COLO668 (cell line): ENCODE measurements around the gene ANKRD17.
"Not testable (repeated sequence)": the region's sequence is repeated elsewhere in the genome, so short reads cannot be mapped to it uniquely, and the experiment has no call there.

Source experiments
- DNase-seq: peaks from one replicate; lab custom pipeline; 2025; ENCODE audit not compliant: unreplicated experiment; lab: John Stamatoyannopoulos, UW

The ANKRD17 gene, protein sequence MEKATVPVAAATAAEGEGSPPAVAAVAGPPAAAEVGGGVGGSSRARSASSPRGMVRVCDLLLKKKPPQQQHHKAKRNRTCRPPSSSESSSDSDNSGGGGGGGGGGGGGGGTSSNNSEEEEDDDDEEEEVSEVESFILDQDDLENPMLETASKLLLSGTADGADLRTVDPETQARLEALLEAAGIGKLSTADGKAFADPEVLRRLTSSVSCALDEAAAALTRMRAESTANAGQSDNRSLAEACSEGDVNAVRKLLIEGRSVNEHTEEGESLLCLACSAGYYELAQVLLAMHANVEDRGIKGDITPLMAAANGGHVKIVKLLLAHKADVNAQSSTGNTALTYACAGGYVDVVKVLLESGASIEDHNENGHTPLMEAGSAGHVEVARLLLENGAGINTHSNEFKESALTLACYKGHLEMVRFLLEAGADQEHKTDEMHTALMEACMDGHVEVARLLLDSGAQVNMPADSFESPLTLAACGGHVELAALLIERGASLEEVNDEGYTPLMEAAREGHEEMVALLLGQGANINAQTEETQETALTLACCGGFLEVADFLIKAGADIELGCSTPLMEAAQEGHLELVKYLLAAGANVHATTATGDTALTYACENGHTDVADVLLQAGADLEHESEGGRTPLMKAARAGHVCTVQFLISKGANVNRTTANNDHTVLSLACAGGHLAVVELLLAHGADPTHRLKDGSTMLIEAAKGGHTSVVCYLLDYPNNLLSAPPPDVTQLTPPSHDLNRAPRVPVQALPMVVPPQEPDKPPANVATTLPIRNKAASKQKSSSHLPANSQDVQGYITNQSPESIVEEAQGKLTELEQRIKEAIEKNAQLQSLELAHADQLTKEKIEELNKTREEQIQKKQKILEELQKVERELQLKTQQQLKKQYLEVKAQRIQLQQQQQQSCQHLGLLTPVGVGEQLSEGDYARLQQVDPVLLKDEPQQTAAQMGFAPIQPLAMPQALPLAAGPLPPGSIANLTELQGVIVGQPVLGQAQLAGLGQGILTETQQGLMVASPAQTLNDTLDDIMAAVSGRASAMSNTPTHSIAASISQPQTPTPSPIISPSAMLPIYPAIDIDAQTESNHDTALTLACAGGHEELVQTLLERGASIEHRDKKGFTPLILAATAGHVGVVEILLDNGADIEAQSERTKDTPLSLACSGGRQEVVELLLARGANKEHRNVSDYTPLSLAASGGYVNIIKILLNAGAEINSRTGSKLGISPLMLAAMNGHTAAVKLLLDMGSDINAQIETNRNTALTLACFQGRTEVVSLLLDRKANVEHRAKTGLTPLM (N-terminal part only)

DNA sequence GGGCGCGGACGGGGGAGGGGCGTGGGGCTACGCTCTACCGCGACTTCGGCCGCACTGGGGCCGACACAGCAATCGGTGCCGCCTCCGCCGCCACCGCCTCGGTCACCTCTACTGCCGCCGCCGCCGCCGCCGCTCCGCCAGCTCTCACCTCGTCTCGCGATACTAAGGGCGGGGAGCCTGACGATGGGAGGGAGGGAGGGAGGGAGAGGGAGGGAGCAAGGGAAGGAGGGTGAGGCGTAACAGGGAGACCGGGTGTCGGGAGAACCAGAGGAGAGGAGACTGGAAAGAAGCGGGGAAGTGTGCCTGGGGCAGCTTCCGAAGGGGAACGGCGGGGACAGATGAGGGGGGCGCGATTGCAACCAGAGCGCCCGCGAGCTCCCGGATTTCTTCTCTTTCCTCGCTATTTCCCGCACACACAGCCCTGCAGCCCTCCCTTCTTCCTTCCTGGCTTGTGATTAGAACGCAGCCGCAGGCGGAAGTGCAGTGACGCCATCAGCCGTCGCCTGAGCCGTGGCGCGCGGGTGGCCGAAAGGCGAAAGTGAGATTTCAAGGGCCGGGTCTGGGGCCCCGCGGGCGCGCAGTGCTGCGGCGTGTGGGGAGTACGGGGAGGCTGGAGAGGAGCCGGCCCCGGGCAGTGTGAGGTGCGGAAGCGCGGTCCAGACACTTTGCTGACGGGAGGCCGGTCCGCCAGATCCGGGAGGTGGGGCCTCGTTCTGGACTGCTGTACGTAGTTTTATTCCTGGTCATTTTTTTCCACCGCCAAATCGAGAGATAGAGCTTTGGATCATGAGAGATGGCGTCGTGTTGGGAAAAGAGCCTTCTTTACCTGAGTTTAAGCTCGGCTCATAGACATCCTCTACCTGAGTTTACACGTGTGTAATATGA is at the start of gene ANKRD17:
TSS of gene ANKRD17 (minus strand) at position 113 of the 885 bp plus-strand sequence. CDS start 130 bp downstream, outside the sequence.
- DNase-seq = peak; percentile 95

DNA sequence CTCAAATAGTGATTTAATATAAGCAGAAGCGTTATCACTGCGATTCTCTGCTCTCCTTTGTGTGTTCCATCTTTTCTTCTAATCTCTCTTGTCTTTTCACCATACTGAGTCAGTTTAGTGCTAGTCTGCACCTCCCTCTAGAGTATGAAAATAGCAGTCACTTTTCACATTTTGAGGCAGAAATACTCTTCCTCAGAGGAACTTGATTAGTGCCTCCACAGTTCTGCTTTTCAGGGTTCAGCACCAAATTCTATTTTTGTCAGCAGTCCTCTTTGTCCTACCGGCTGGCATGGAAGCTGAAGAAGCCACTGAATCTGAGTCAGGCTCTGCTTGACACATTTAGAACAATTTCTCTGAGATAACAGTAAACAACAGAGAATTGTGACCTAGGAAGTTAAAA is 49.7 kb upstream of the ANKRD17 start:
- DNase-seq = no peak

DNA sequence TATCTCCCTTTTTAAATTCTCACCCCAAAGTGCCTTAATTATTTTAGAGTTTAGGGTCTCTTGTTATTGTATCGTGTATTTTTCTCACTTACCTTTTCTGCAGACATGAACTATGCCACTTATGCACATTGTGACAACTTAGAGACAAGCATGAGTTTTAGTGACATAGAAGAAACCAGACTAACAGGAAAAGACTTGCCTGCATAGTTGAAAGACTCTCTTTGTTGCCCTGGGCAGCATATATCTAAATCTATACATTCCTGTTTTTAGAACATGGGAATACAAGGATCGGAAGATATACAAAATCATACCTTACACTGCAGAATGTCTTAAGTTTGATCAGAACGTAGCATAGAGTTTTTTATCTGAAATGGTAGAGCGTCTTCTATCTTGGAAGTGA is 45.1 kb upstream of the ANKRD17 start:
- no peak for DNase-seq

DNA sequence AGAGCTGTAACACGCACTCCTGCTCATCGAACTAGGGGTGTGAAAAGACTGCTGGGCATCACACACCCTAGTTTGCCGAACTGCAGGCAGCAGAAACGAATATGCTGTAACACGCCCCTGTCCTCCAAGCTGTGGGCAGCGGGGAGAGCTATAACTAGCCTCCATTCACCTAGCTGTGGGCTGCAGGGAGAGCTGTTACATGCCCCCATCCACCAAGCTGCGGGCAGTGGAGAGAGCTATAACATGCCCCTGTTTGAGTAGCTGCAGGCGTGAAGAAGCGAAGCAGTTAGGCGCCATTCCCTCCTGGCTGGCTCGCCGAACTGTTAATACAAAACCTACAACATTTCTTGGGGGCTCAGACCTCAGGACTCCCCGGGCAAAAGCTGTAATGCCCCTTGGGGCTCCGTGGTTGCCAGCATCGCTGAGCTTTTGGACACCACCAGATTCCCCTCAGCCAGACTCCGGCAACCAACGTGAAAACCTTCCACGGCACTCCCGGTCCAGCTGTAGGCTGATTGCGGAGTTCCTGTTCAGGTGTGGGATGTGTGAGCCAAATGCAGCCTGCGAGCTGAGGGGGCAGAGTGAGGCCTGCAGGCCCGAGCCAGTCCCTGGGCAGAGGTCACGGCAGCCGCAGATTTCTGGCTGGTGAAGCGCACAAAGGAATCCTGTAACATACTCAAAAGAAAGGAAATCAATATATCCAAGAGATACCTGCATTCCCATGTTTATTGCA is 41.1 kb upstream of the ANKRD17 start:
- DNase-seq = no peak

DNA sequence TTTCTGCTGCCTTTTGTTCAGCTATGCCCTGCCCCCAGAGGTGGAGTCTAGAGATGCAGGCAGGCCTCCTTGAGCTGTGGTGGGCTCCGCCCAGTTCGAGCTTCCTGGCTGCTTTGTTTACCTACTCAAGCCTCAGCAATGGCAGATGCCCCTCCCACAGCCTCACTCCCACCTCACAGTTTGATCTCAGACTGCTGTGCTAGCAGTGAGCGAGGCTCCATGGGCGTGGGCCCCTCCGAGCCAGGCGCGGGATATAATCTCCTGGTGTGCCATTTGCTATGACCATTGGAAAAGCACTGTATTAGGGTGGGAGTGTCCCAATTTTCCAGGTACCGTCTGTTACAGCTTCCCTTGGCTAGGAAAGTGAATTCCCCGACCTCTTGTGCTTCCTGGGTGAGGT is 34.1 kb upstream of the ANKRD17 start:
- not testable (repeated sequence) for DNase-seq

DNA sequence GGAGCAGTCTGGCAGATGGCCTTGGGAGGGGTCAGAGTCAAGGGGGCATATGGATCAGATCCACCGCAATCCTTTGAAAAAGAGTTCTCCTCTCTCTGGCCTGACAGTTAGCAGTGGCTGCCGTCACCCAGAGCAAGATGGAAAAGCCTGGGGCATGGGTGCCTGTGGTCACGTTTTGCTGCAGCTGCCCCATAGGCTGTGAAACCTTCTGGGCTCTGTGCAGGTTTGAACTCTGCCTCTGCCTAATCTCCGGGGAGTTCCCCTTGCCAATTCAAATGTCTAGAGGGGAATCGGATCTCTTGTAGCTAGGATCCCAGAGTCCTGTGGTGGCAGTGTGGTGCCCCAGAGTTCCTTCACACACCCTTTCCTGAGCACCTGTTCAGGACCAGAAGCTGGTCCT is 23.4 kb upstream of the ANKRD17 start:
- DNase-seq = no peak

DNA sequence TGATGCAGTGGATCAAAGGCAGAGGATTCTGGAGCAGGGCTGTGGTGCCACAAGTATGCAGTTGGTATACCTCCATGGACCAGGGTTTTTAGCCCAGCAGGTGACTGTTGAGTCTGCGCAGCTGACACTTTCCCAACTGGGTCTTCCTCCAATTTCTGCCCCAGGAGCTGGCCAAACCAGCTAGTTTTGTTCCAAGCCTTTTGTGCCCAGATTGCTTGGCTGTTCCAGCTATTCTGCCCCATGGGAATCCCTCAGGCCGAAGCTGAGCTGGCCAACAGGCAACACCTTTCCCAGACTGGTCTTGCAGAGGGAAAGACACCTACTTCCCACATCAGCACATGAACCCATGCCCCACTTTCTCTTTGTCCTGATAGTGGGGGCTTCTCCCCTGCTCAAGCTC is 22.8 kb upstream of the ANKRD17 start:
- DNase-seq = no peak

DNA sequence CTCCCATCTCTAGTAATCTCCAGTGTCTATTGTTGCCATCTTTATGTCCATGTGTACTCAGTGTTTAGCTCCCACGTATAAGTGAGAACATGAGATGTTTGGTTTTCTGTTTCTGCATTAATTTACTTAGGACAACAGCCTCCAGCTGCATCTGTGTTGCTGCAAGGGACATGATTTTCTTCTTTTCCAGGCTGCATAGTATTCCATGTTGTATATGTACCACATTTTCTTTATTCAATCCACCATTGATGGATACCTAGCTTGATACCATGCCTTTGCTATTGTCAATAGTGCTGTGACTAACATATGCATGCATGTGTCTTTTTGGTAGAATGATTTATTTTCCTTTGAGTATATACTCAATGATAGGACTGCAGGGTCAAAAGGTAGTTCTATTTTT is 18.6 kb upstream of the ANKRD17 start:
- no peak for DNase-seq

DNA sequence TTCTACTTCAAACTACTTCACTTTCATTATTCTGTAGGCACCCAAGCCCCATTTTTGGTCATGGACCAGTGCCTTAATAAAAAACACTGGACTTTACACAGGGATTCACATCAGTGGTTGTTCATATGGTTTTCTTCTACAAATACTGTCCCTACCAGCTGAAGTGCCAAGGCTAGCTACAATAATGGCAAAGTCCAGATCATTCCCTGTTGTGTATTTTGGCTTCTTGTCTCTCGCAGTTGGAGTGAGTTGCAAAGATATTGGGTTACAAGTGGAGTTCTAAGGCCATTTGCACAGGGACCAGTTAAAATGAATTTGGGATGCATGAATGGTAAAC is 16.7 kb upstream of the ANKRD17 start:
- peak; percentile 66 for DNase-seq

DNA sequence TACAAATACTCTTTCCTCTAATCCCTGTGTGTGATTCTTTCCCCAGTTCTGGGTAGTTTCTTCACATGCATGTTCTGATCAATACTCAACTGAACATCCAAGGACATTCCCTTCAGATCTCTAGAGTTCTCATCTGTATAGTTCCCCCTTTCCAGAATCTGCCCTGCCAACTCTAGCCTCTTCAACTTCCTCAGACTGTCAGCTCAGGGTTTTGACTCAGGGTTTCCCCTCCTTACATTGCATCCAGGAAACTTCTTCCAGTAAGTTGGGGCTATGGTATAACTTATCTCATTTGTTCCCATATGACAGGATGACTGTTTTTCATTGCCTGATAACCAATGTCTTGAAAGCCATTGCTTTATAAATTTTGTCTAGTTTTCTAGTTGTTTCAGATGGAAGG is 14.2 kb upstream of the ANKRD17 start:
- DNase-seq = no peak

DNA sequence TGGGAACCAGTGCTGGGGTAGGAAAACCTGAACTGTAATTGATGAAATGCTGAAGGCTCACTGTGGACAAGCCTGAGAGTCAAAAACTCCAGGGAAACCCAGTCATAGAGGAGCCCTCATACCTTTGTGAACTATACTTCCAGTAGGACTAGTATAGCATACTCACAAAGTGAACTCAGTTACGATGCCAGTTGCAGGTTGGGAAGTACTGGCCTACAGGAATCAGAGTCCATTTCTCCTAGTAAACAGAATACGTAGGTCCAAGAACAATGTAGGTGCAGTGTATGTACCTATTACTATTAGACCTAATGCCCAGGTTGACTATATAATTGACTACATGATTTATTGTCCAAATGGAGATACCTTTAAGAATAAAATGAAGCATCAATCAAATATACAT is 8.5 kb upstream of the ANKRD17 start:
- no peak for DNase-seq

DNA sequence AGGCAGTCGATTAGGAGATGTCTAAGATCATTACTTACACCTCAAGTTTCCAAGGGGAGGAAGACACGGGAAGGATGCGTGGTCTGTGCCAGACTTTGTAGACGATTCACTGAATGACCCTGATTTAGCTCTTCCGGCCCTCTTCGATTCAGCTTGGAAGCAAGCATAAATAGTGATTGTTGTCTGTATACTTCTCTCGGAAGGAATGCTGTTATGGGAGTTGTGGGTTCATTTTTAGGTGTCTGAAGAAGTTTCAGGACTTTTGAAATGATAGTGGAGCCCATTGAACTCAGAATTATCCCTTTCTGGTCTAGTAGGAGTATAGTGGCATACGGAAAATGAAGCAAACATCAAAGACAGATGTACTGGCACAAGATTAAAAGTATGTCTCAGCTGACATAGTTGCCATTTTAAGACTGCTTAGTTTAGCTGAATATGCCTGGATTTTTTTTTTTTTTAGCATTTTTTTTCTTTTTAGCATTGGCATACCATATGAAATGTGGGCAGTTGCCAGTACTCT is 1.0 kb upstream of the ANKRD17 start:
- DNase-seq = no peak

DNA sequence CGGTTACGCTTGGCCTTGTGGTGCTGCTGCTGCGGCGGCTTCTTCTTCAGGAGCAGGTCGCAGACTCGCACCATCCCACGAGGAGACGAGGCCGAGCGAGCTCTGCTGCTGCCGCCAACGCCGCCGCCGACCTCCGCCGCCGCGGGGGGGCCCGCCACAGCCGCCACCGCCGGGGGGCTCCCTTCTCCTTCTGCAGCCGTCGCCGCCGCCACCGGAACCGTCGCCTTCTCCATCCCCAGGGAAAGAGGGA is 237 bp downstream of the ANKRD17 start:
- no peak for DNase-seq

DNA sequence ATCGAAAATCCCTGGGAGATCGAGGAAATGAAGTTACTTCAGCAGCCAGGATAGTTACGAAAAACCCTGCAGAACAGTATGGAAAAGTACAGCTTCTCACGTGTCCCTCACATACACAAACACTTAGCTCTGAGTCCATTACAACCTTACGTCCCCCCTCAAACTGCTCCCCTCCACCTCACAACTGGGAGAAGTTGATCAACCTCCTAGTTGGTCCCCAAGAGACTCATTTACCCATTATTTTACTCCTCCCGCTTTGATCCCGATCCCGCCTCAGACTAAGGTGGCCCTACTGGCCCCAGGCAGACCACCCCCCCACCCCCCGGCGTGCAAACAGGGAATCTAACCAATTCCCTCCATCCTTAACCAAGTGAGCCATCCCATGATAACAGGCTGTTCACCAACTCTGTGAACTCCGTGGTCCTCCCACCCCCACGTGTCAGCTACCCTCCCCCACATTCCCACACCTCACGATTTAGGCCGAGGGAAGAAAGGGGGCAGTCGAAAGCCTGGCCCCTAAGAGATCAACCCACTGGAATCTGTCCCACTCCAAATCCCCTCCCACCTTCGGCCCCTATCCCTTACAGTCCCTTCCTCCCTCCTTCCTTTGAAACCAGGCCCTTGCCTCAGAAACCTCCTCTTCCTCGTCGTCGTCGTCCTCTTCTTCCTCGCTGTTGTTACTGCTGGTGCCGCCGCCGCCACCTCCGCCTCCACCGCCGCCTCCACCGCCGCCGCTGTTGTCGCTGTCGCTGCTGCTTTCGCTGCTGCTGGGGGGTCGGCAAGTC is 755 bp downstream of the ANKRD17 start:
- peak; percentile 47 for DNase-seq

DNA sequence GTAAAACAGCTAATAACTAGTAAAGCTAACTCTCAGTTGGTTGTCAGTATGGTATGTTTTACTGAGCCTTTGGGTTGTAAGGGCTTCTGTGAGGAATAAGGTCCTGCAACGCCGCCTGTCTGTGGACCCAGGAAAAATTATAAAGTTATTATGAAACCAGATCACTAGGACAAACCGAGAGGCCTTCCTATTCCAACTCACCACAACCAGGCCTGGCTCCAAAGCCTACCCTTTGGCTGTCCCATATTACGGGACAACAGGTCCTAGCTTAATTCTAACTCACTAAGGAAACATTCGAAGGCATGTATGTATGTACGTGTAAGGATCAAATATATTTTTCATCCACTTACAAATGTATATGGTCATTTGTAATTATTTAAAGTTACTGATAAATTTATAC is 1.4 kb downstream of the ANKRD17 start:
- DNase-seq = peak; percentile 73

DNA sequence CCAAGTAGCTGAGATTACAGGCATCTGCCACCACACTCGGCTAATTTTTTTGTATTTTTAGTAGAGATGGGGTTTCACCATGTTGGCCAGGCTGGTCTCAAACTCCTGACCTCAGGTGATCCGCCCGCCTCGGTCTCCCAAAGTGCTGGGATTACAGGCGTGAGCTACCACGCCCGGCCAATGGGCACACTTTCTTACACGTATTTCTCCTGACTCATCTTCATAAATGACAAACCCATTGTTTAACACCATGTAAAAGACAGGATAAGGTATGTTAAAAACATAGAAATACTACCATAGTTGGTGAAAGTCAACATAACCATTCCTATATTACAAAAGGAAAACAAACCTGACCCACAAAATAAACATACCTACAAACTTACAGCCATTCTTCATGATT is 2.8 kb downstream of the ANKRD17 start:
- DNase-seq = not testable (repeated sequence)

DNA sequence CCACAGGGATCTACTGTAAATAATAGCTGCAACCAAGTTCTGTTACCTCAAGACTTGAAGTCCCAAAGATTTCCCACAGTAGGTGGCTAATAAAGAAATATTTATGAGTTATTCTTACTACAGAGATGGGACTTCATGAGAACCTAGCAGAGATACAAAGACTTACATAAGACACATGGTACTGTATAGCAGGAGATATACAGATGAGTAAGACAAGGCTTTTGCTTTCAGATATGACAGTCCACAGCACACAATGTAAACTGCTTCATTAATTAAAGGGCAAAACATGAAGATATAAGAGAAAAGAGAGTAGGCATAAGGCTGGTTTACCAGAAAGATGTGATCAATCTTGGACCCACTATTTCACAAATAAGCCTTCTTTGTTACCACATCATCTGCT is 6.6 kb downstream of the ANKRD17 start:
- no peak for DNase-seq

DNA sequence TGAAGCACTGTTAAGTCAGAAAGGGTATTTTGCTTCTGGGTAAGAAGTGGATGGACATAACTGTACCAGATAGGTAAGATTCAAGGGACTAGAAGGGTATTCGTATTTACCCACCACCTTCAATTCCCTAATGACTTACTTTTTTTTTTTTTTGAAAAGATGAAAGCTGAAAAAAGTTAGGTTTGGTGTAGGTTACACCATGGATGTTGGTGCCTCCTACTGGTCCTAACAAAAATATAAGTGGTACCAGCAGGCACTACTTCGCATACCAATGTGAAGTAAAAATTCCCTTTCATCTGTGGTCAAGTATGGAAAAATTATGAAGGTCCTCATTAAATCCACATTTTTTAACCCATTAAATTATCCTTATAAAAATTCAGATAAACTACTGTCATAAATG is 7.2 kb downstream of the ANKRD17 start:
- DNase-seq = no peak

DNA sequence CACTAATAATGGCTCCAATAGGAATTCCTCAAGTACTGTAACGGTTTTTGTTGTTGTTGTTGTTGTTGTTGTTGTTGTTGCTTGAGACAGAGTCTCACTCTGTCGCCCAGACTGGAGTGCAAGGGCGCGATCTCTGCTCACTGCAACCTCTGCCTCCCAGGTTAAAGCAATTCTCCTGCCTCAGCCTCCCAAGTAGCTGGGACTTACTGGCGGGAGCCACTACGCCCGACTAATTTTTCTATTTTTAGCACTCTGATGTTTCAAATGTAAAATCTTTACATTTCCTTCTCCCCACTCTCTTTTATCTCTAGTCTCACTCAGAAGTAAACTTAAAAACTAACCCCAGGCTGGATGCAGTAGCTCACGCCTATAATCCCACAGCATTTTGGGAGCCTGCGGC is 8.0 kb downstream of the ANKRD17 start:
- DNase-seq = no peak
